Tibial nerve (tissue), 4 donors: ENCODE results near the gene NDFIP1. TPM values are rescaled to one million over a fixed set of nuclear protein-coding genes. Genes with fewer than 3 reads are reported as not detected.

Experiments used
- DNase-seq, 2 donors: peaks; one replicate each; pipeline ENCODE4 v3.0.0-alpha.2; 2019; ENCODE audit warnings: low spot score in 2 of 2
- H3K27ac ChIP-seq, 4 donors: fragments of 200-600 bp; sonication (generic) in 3 of 4; one replicate each; pipeline ENCODE4 v1.5.1; 2017 to 2019; ENCODE audit warnings: mild to moderate bottlenecking in 1 of 4
- H3K27me3 ChIP-seq, 2 donors: fragments of 200-600 bp; sonication (generic) in 1 of 2; one replicate each; pipeline versions ENCODE4 v1.5.1 to v1.6.0; 2017 to 2019
- H3K36me3 ChIP-seq, 3 donors: fragments of 200-600 bp; sonication (generic); one replicate each; pipeline ENCODE4 v1.5.1; 2018 to 2019
- H3K4me1 ChIP-seq, 4 donors: fragments of 200-600 bp; sonication (generic) in 3 of 4; one replicate each; pipeline ENCODE4 v1.5.1; 2017 to 2019
- H3K4me3 ChIP-seq, 4 donors: fragments of 200-600 bp; sonication (generic) in 3 of 4; one replicate each; pipeline ENCODE4 v1.5.1; 2017 to 2019; ENCODE audit warnings: mild to moderate bottlenecking in 1 of 4, moderate library complexity in 1 of 4
- H3K9me3 ChIP-seq, 4 donors: fragments of 200-600 bp; sonication (generic) in 3 of 4; one replicate each; pipeline ENCODE4 v1.5.1; 2017 to 2019
- EP300 ChIP-seq, 2 donors: sonication (generic); formaldehyde crosslinking; IDR thresholded peaks; one replicate each; pipeline ENCODE4 v1.6.1; 2017; ENCODE audit warnings: antibody characterized with exemption in 2 of 2, mild to moderate bottlenecking in 1 of 2
- POLR2A ChIP-seq, 2 donors: fragments of 450-650 bp; IDR thresholded peaks; one replicate each; pipeline ENCODE4 v1.6.1; 2017; ENCODE audit warnings: antibody characterized with exemption in 2 of 2, mild to moderate bottlenecking in 2 of 2, moderate library complexity in 2 of 2
- WGBS, 2 donors: methylation state at CpG; one replicate each; pipeline ENCODE4 v1.1.5; 2018; 5-methylcytosine and 5-hydroxymethylcytosine counted together
- total RNA-seq, 4 donors: library from RNA; depleted of rRNA; stranded (reverse); fragments of >200 nt; gene quantifications; one replicate each; pipeline ENCODE4 v1.1.0, GENCODE V29; 2016
- TF ChIP-seq, protein P1 (sequence below), 5 experiments: fragments of 200-600 bp in 3 of 5; fragments of 450-650 bp in 2 of 5; sonication (generic) in 3 of 5; IDR thresholded peaks; one replicate each; pipeline ENCODE4 v1.5.1; 2016 to 2019; ENCODE audit warnings: antibody characterized with exemption in 5 of 5, mild to moderate bottlenecking in 3 of 5, moderate library complexity in 2 of 5

Gene NDFIP1
- total RNA-seq, 4 donors from 2014 or later = 96.1 to 172 (median 107) TPM

DNA sequence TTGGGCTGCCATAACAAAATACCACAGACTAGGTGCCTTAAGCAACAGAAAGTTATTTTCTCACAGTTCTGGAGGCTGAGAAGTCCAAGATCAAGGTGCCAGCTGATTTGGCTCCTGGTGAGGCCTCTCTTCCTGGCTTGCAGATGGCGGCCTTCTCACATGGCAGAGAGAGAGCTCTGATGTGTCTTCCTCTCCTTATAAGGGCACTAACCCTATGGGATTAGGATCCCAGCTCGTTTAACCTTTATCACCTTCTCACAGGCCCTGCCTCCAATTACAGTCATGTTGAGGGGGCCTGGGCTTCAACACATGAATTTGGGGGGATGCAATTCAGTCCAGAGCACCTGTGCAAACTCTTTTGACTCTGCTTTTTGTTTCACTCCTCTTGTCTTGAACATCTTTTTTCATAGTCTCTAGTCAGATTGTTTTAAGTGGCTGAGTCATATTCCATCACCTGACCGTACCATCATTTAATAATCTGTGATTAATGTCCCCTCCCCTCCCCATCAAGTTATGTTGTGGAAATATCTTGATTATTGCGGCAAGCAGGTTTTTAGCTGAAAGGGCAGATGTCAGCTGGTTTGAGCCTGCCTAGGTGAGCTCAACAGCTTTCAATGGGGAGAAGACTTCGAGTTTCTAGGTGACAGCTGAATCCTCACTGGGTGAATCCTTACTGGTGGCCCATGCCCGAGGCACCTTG is 61.8 kb downstream of the NDFIP1 start:
- Histone ChIP-seq H3K4me3 (no peak overlapping the region), H3K9me3 (no peaks in the 10 kb centered on the region), H3K4me1 (no peaks in the 10 kb centered on the region), H3K27me3 (no peaks in the 10 kb centered on the region), H3K27ac (no peak overlapping the region), H3K36me3 (no peaks in the 10 kb centered on the region)
- 85 to 92% methylated on average over 6 of the region's 6 CpGs for WGBS, 2 donors
- TF ChIP-seq POLR2A (IDR thresholded peaks at IDR 0.05) (no peak), EP300 (IDR thresholded peaks at IDR 0.05) (no peak)
- TF ChIP-seq, protein P1, sequence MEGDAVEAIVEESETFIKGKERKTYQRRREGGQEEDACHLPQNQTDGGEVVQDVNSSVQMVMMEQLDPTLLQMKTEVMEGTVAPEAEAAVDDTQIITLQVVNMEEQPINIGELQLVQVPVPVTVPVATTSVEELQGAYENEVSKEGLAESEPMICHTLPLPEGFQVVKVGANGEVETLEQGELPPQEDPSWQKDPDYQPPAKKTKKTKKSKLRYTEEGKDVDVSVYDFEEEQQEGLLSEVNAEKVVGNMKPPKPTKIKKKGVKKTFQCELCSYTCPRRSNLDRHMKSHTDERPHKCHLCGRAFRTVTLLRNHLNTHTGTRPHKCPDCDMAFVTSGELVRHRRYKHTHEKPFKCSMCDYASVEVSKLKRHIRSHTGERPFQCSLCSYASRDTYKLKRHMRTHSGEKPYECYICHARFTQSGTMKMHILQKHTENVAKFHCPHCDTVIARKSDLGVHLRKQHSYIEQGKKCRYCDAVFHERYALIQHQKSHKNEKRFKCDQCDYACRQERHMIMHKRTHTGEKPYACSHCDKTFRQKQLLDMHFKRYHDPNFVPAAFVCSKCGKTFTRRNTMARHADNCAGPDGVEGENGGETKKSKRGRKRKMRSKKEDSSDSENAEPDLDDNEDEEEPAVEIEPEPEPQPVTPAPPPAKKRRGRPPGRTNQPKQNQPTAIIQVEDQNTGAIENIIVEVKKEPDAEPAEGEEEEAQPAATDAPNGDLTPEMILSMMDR (IDR thresholded peaks at IDR 0.05) = no peak
- no peak for DNase-seq

DNA sequence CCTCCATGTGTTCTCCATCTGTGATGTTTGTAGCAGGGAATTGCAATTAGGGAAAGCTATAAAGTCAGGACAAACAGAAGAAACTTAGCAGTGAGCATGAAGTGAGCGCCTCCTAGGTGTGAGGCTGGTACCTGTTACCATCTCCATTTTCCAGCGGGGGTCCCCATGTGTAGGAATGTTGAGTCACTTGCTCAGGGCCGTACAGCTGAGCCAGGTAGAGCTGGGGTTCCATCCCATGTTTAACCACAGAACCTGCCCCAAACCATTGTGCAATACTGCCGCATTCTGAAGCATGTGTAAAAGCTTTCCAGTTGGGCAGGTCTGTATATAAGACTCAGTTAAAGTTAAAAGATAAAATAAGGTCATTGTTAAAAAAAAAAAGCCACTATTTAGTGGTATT is 62.7 kb downstream of the NDFIP1 start:
- no peak for DNase-seq
- no peaks in the 10 kb centered on the region for H3K27me3 ChIP-seq

DNA sequence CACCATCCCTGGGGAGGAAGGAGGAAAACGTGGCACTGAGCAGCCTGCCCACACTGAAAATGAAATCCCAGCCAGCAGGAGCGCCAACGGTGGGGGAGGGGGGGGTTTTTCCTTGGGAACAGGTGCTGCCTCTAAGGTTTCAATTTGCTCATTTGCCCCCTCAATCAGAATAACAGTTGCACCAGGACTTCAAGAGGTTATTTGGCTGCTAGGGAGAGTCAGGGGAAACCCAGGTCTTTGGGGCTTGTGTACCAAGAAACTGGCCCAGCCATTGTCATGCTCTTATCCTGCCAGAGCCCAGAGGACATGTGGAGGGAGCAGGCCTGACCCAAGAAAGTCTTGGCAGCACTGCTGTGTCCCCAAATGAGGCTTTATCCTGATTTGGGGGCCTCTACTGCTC is 66.5 kb downstream of the NDFIP1 start:
- Histone ChIP-seq H3K9me3 (no peaks in the 10 kb centered on the region), H3K36me3 (no peaks in the 10 kb centered on the region), H3K4me3 (no peak overlapping the region), H3K27me3 (no peaks in the 10 kb centered on the region), H3K27ac (no peak overlapping the region), H3K4me1 (no peaks in the 10 kb centered on the region)
- no peak for DNase-seq
- WGBS, 2 donors = 50 to 56% methylated on average over 3 of the region's 3 CpGs
- TF ChIP-seq, protein P1 (IDR thresholded peaks at IDR 0.05) = no peak
- TF ChIP-seq POLR2A (IDR thresholded peaks at IDR 0.05) (no peak), EP300 (IDR thresholded peaks at IDR 0.05) (no peak)

More for the DNA sequence above, 62.7 kb downstream of the NDFIP1 start:
- H3K36me3 ChIP-seq = no peaks in the 10 kb centered on the region
- no peak for TF ChIP-seq EP300 (IDR thresholded peaks at IDR 0.05)
- H3K4me3 ChIP-seq = no peak overlapping the region
- no peaks in the 10 kb centered on the region for H3K9me3 ChIP-seq
- H3K4me1 ChIP-seq = no peaks in the 10 kb centered on the region
- WGBS, 2 donors = 85 to 94% methylated on average over 4 of the region's 4 CpGs
- no peak overlapping the region for H3K27ac ChIP-seq

DNA sequence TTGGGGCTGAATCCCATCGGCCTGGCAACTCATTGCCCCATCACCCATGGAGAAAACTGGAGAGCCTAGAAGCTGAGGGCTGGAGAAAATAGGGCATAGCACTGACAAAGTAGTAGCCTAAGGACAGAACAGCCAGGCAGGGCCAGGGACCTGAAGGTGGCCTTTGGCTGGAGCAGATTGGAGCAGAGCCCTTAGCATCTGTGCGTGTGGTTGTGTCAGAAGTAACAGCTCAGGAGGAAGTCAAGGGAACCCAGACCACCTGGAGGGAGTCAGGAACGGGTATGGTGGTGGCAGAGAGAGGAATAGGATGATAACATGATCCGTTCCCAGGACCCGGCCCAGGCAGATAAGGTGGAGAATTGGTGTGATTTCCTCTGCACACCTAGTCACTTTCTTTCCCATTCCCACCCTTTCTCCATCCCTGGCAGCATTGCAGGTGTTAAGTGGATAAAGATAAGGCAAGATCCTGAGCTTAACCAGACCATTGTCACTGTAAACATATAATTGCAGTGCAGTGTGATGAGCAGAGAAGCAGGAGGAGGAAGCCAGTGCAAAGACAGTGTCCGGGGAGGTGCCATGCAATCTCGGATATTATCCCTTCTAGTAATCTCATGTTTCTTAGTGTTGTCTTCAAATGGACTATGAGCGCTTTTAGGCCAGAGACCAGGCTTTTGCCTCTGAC is 67.0 kb downstream of the NDFIP1 start:
- TF ChIP-seq, protein P1 (IDR thresholded peaks at IDR 0.05) = no peak
- TF ChIP-seq POLR2A (IDR thresholded peaks at IDR 0.05) = no peak
- TF ChIP-seq EP300 (IDR thresholded peaks at IDR 0.05) = no peak
- Histone ChIP-seq H3K4me1 (no peaks in the 10 kb centered on the region), H3K9me3 (no peaks in the 10 kb centered on the region), H3K4me3 (no peak overlapping the region), H3K36me3 (no peaks in the 10 kb centered on the region), H3K27ac (no peak overlapping the region), H3K27me3 (no peaks in the 10 kb centered on the region)
- DNase-seq = no peak
- WGBS, 2 donors = 85 to 86% methylated on average over 8 of the region's 8 CpGs

DNA sequence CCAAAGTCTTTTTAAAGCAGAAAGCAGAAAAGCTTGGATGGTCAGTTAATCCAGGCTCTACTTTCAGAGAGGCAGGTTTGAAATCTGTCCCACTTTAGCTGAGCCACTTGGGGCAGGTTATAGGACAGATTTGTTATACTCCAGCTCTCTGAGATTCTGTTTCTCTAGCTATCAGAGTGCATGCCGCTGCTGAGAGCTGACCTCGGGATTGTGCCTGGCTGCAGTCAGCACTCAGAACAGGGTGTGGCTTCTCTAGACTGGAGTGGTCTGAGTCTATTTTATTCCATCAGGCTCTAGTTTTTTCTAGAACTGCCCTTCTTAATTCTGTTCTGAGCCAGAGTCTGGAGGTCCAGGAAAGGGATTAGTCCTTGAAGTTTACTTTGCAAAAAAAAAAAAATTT is 67.7 kb downstream of the NDFIP1 start:
- Histone ChIP-seq H3K27ac (no peak overlapping the region), H3K4me3 (no peak overlapping the region), H3K27me3 (no peaks in the 10 kb centered on the region), H3K9me3 (no peaks in the 10 kb centered on the region), H3K4me1 (no peaks in the 10 kb centered on the region), H3K36me3 (no peaks in the 10 kb centered on the region)
- DNase-seq = no peak
- WGBS, 2 donors = 31 to 41% methylated on average over 2 of the region's 2 CpGs
- no peak for TF ChIP-seq EP300 (IDR thresholded peaks at IDR 0.05)
- TF ChIP-seq, protein P1 (IDR thresholded peaks at IDR 0.05) = no peak
- TF ChIP-seq POLR2A (IDR thresholded peaks at IDR 0.05) = no peak
